ENCODE data around the gene DHX8.

GRCh38 chr17:43530288-43531081 lies 46.7 kb downstream of the DHX8 start:
- no peak; the same call in 1 of the 2 replicates for TF ChIP-seq POLR2AphosphoS5 (IDR thresholded peaks at IDR 0.05; ENCODE audit: low read depth)
- TF ChIP-seq CTCF (IDR thresholded peaks at IDR 0.05; ENCODE audit: insufficient read depth, low read length): no peak
- no peak for TF ChIP-seq REST (IDR thresholded peaks at IDR 0.05; ENCODE audit: insufficient replicate concordance, low read depth)
- no peak for TF ChIP-seq SPI1 (IDR thresholded peaks at IDR 0.05; ENCODE audit: borderline replicate concordance, low read depth)
- no peak for TF ChIP-seq GABPA (IDR thresholded peaks at IDR 0.05; ENCODE audit: low read depth)
